SU-DHL-6 (cell line): Measurements from ENCODE around the gene MESP2.

ENCODE experiments used
- H2AFZ ChIP-seq: fragments of 200-600 bp; sonication (generic); 2 replicates; pipeline ENCODE4 v1.6.1; 2014; ENCODE audit warnings: low read depth, mild to moderate bottlenecking, moderate library complexity, mixed read lengths, antibody characterized with exemption, low read length; ENCODE audit not compliant: severe bottlenecking
- H3F3A ChIP-seq: fragments of 200-600 bp; shearing (Covaris generic); 2 replicates; pipeline ENCODE4 v1.6.0; 2016; ENCODE audit warnings: antibody characterized with exemption, mild to moderate bottlenecking; ENCODE audit not compliant: insufficient read depth
- H3K27ac ChIP-seq: fragments of 200-600 bp; sonication (generic); 2 replicates; pipeline ENCODE4 v1.5.1; 2016; ENCODE audit warnings: low read depth, mild to moderate bottlenecking, low read length, moderate library complexity, mixed read lengths
- H3K27me3 ChIP-seq: fragments of 200-600 bp; sonication (generic), shearing (Covaris generic); 2 replicates; pipeline ENCODE4 v1.6.0; 2014; ENCODE audit warnings: mild to moderate bottlenecking, low read length
- H3K36me3 ChIP-seq: fragments of 200-600 bp; sonication (generic); 2 replicates; pipeline ENCODE4 v1.6.1; 2014; ENCODE audit warnings: mild to moderate bottlenecking, low read length, mixed read lengths
- H3K4me2 ChIP-seq: fragments of 300-600, 200-600 bp; shearing (Covaris generic), sonication (generic); 2 replicates; pipeline ENCODE4 v1.6.0; 2014; ENCODE audit warnings: low read length, low read depth, mild to moderate bottlenecking; ENCODE audit not compliant: poor library complexity, severe bottlenecking
- H3K4me3 ChIP-seq: fragments of 200-600 bp; sonication (generic); 2 replicates; pipeline ENCODE4 v1.5.1; 2014; ENCODE audit warnings: antibody characterized with exemption, low read length, mild to moderate bottlenecking, mixed read lengths; ENCODE audit not compliant: insufficient read depth, poor library complexity, severe bottlenecking
- H3K79me2 ChIP-seq: fragments of 200-600 bp; sonication (generic); 2 replicates; pipeline ENCODE4 v1.6.1; 2014; ENCODE audit warnings: mild to moderate bottlenecking, low read length, moderate library complexity; ENCODE audit not compliant: insufficient read depth
- H3K9ac ChIP-seq: fragments of 200-600 bp; sonication (generic); 2 replicates; pipeline ENCODE4 v1.7.0; 2014; ENCODE audit warnings: mild to moderate bottlenecking, low read length
- H3K9me2 ChIP-seq: fragments of 200-600 bp; sonication (generic); replicated peaks from 2 replicates; pipeline ENCODE4 v1.6.1; 2014; ENCODE audit warnings: low read length; ENCODE audit not compliant: insufficient read depth
- H3K9me3 ChIP-seq: fragments of 200-600 bp; sonication (generic); 2 replicates; pipeline ENCODE4 v1.6.1; 2014; ENCODE audit warnings: low read length, mixed read lengths; ENCODE audit not compliant: insufficient read depth
- H4K20me1 ChIP-seq: fragments of 200-600 bp; sonication (generic); 2 replicates; pipeline ENCODE4 v1.6.1; 2014; ENCODE audit warnings: low read depth, mild to moderate bottlenecking, antibody characterized with exemption, low read length, moderate library complexity, mixed read lengths
- CTCF ChIP-seq: fragments of 200-600 bp; sonication (generic); IDR thresholded peaks from one replicate; pipeline ENCODE4 v1.5.1; 2017; ENCODE audit warnings: antibody characterized with exemption, mild to moderate bottlenecking, low read length, moderate library complexity; ENCODE audit not compliant: insufficient read depth, poor library complexity, severe bottlenecking
- EZH2phosphoT487 ChIP-seq: fragments of 200-600 bp; sonication (generic), shearing (Covaris generic); conservative IDR thresholded peaks from 2 replicates; pipeline ENCODE4 v1.6.1; 2018; ENCODE audit warnings: mild to moderate bottlenecking, antibody characterized with exemption, low read length, moderate library complexity, mixed read lengths

Gene MESP2

DNA sequence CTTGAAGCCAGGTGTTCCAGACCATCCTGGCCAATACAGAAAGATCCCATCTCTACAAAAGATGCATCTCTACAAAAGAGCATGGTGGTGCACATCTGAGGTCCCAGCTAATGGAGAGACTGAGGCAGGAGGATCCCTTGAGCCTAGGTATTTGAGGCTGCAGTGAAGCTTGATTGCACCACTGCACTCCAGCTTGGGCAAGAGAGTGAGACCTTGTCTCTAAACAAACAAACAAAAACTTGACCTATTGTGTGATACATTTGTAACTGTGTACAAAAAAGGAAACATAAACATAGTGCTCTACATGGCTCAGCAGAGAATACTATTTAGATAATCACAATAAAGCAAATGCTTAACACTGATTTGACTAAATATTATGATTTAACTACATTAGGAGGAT is 19.9 kb downstream of the MESP2 start:
- Histone ChIP-seq H4K20me1 (no peaks in the 10 kb centered on the region), H3F3A (no peaks in the 10 kb centered on the region), H3K4me3 (no peak overlapping the region), H3K4me2 (no peak overlapping the region), H3K36me3 (no peaks in the 10 kb centered on the region), H3K27ac (no peak overlapping the region), H2AFZ (no peak overlapping the region), H3K79me2 (no peaks in the 10 kb centered on the region), H3K9ac (no peak overlapping the region), H3K9me3 (no peaks in the 10 kb centered on the region), H3K27me3 (no peaks in the 10 kb centered on the region), H3K9me2 (no peaks in the 10 kb centered on the region)
- no peak for TF ChIP-seq CTCF
- no peak for TF ChIP-seq EZH2phosphoT487

DNA sequence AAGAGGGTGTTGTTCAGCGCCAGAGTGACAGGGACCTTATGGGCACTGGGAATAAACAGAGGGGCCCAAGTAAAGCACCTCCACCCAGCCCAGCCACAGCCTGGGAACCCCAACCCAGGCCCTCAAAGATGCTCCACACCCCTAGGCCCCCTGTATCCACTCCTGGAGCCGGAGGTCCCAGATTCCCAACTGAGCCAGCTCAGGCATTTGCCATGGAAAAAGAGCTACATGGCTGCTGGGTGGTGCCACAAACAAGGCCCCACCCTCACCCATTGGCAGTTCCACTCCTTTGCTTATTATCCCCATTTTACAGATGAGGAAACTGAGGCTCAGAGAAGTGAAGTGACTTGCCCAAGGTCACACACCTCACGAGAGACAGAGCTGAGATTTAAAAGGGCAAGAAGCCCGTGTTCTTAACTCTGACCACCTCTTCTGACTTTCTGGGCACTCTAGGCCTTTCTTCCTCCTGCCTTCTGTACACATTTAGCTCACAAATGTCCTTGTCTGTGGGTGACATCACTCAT is 21.6 kb downstream of the MESP2 start:
- Histone ChIP-seq H3F3A (no peaks in the 10 kb centered on the region), H3K27me3 (no peaks in the 10 kb centered on the region), H3K36me3 (no peaks in the 10 kb centered on the region), H3K9ac (no peak overlapping the region), H3K4me2 (no peak overlapping the region), H3K9me2 (no peaks in the 10 kb centered on the region), H4K20me1 (no peaks in the 10 kb centered on the region), H3K4me3 (no peak overlapping the region), H3K27ac (no peak overlapping the region), H3K9me3 (no peaks in the 10 kb centered on the region), H3K79me2 (no peaks in the 10 kb centered on the region), H2AFZ (no peak overlapping the region)
- TF ChIP-seq EZH2phosphoT487 (no peak), CTCF (no peak)

DNA sequence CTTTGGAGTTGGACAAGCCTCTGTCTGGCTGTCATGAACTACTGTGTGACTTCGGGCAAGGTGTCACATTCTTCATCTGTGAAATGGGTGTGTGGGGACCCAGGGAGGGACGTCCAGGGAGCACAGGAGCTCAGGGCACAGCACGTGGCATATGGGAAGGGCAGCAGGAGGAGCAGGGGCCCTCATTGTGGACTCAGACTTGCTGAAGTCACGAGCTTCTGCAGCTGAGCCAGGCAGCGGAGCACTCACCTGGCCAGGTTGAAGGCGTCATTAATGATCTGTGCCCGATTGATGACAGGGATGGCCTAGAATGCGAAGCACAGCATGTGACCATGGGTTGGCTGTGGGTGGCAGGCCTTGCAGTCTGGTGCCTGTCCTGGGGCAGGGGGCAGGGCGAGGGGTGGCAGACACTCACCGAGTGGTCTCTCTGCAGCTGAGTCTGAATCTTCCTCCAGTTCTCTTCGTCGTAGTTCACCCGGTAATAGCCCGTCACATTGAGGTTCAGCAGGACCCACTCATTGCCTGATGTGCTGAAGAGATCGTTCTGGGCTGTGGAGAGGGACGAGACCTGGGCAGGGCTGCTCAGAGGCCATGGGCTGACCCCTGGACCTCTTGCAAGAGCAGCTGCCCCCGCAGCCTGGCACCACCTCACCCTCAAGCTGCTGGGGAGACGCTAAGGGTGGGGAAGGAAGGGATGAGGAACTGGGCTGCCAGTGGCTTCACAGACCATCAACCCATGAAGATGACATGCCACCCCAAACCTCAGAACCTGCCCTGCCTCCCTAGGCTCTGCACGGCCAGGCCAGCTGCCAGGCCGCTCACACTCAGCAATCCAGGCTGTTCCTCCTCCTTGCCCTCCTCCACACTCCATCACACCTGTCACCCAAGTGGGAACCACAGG is 23.1 kb downstream of the MESP2 start:
- Histone ChIP-seq H3K36me3 (no peaks in the 10 kb centered on the region), H3F3A (no peaks in the 10 kb centered on the region), H3K9me3 (no peaks in the 10 kb centered on the region), H3K4me3 (no peak overlapping the region), H3K27me3 (no peaks in the 10 kb centered on the region), H3K4me2 (no peak overlapping the region), H3K9me2 (no peaks in the 10 kb centered on the region), H4K20me1 (no peaks in the 10 kb centered on the region), H3K9ac (no peak overlapping the region), H2AFZ (no peak overlapping the region), H3K79me2 (no peaks in the 10 kb centered on the region), H3K27ac (no peak overlapping the region)
- no peak for TF ChIP-seq EZH2phosphoT487
- no peak for TF ChIP-seq CTCF
